Measurements from ENCODE around the gene HNRNPDL. TPM values are rescaled to one million over a fixed set of nuclear protein-coding genes. Genes with fewer than 3 reads are reported as not detected.
"Not testable (repeated sequence)": the region's sequence is repeated elsewhere in the genome, so short reads cannot be mapped to it uniquely, and the experiment has no call there.

The HNRNPDL gene
- total RNA-seq, 1 experiment from 2014 or later = 472 TPM

DNA sequence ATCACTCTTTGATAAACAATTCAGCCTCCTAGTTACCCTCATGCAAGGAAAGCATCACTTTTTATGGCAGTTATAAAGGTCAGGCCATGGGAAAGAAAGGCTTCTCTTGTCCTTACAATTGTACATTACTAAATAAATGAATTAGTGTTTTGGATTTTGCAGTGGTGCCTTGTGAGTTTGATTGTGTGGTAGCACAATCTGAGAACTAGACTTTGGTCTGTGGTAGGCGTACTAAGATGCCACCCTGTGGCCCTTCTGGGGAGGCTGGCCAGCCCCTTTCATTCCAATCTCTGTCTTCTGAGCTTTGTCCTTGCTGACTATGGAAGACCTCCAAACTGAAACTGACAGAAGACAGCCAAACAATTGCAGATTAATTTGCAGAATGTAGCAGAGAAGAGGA lies 41.9 kb downstream of the HNRNPDL start:
- H4K8ac ChIP-seq (replicated peaks; ENCODE audit: insufficient read length, low read depth, low read length) = no peak overlapping the region
- no peaks in the 10 kb centered on the region for H3K9me3 ChIP-seq (ENCODE audit: control insufficient read depth, low read depth, low read length)
- DNase-seq = no peak
- H3K27ac Mint-ChIP-seq = no peak overlapping the region
- H3K27me3 Mint-ChIP-seq (ENCODE audit: low read depth) = no peaks in the 10 kb centered on the region
- H3K79me2 ChIP-seq (ENCODE audit: insufficient read depth, low read length) = no peaks in the 10 kb centered on the region
- TF ChIP-seq, protein P1, sequence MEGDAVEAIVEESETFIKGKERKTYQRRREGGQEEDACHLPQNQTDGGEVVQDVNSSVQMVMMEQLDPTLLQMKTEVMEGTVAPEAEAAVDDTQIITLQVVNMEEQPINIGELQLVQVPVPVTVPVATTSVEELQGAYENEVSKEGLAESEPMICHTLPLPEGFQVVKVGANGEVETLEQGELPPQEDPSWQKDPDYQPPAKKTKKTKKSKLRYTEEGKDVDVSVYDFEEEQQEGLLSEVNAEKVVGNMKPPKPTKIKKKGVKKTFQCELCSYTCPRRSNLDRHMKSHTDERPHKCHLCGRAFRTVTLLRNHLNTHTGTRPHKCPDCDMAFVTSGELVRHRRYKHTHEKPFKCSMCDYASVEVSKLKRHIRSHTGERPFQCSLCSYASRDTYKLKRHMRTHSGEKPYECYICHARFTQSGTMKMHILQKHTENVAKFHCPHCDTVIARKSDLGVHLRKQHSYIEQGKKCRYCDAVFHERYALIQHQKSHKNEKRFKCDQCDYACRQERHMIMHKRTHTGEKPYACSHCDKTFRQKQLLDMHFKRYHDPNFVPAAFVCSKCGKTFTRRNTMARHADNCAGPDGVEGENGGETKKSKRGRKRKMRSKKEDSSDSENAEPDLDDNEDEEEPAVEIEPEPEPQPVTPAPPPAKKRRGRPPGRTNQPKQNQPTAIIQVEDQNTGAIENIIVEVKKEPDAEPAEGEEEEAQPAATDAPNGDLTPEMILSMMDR (conservative IDR thresholded peaks at IDR 0.05) = 0 out of 3 replicates have a peak, but pooled peaks have one; percentile 24
- WGBS (ENCODE audit: extremely low coverage, insufficient read length, low lambda C conversion rate) = no CpG with 5 or more reads among the region's 1 CpG
- no peak overlapping the region for H4K91ac ChIP-seq (ENCODE audit: insufficient read length, low read depth, low read length)
- H3K4me3 Mint-ChIP-seq = no peak overlapping the region
- no peak overlapping the region for H3K56ac ChIP-seq (ENCODE audit: insufficient read length, low read depth, low read length)
- H2BK15ac ChIP-seq (ENCODE audit: low read depth, low read length) = no peak overlapping the region
- H2BK20ac ChIP-seq (ENCODE audit: low read depth, low read length, poor library complexity, severe bottlenecking) = no peak overlapping the region
- no peak overlapping the region for H2BK120ac ChIP-seq (ENCODE audit: low read depth, low read length, poor library complexity, severe bottlenecking)
- H3K4me2 ChIP-seq (ENCODE audit: insufficient read depth, insufficient read length, low read length) = no peak overlapping the region
- no peaks in the 10 kb centered on the region for H3K23me2 ChIP-seq (ENCODE audit: insufficient read length, low read depth, low read length, poor library complexity, severe bottlenecking)
- H3K9ac ChIP-seq (ENCODE audit: extremely low read depth, insufficient read length, low read length) = no peak overlapping the region
- H3K9me3 Mint-ChIP-seq = peaks cover 16 to 21% of the 10 kb centered on the region in 2 experiments
- no peak overlapping the region for H4K5ac ChIP-seq (ENCODE audit: insufficient read length, low read depth, low read length)
- H3K4me1 Mint-ChIP-seq = peaks cover 5 to 8% of the 10 kb centered on the region in 2 experiments
- H3K23ac ChIP-seq (ENCODE audit: insufficient read length, low read depth, low read length) = no peak overlapping the region
- H2AK5ac ChIP-seq (ENCODE audit: insufficient read length, low read length) = no peak overlapping the region
- no peak overlapping the region for H3T11ph ChIP-seq (ENCODE audit: low read length)
- no peak overlapping the region for H3K18ac ChIP-seq (ENCODE audit: insufficient read length, low read depth, low read length)
- H2BK5ac ChIP-seq (ENCODE audit: insufficient read length, low read length) = no peak overlapping the region
- no peaks in the 10 kb centered on the region for H3K27me3 ChIP-seq (ENCODE audit: insufficient read depth, low read length)
- no peak overlapping the region for H2AFZ ChIP-seq (ENCODE audit: low read length)
- H3K4me1 ChIP-seq (ENCODE audit: insufficient read depth, low read length) = 0 out of 2 replicates have a peak, but pooled peaks cover 2% of the 10 kb centered on the region
- no peaks in the 10 kb centered on the region for H3K79me1 ChIP-seq (ENCODE audit: insufficient read depth, low read depth, low read length, poor library complexity, severe bottlenecking)
- no peaks in the 10 kb centered on the region for H4K20me1 ChIP-seq (ENCODE audit: control insufficient read depth, insufficient read depth, insufficient read length)
- H3K36me3 Mint-ChIP-seq (ENCODE audit: insufficient read depth in 1 of 3, low read depth in 3 of 3) = peaks cover 4 to 22% (median 10%) of the 10 kb centered on the region in 3 experiments; a peak in 4 of 7 replicates
- H3K14ac ChIP-seq (ENCODE audit: insufficient read depth, low read length) = no peak overlapping the region
- no peak overlapping the region for H2BK12ac ChIP-seq (ENCODE audit: insufficient read length, low read depth, low read length)
- no peak overlapping the region for H3K4ac ChIP-seq (ENCODE audit: low read depth, low read length)
- H3K27ac ChIP-seq (ENCODE audit: insufficient read length, low read depth, low read length) = no peak overlapping the region

DNA sequence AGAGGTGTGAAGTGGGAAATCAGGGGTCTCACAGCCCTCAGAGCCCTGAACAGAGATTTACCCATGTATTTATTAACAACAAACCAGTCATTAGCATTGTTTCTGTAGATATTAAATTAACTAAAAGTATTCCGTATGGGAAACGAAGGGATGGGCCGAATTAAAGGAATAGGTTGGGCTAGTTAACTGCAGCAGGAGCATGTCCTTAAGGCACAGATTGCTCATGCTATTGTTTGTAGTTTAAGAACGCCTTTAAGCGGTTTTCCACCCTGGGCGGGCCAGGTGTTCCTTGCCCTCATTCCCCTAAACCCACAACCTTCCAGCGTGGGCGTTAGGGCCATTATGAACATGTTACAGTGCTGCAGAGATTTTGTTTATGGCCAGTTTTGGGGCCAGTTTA lies 44.0 kb downstream of the HNRNPDL start:
- H3K4me2 ChIP-seq (ENCODE audit: insufficient read depth, insufficient read length, low read length); H2BK12ac ChIP-seq (ENCODE audit: insufficient read length, low read depth, low read length); H3K9ac ChIP-seq (ENCODE audit: extremely low read depth, insufficient read length, low read length); H3K56ac ChIP-seq (ENCODE audit: insufficient read length, low read depth, low read length); DNase-seq; H3K79me2 ChIP-seq (ENCODE audit: insufficient read depth, low read length); H2BK20ac ChIP-seq (ENCODE audit: low read depth, low read length, poor library complexity, severe bottlenecking); H3K14ac ChIP-seq (ENCODE audit: insufficient read depth, low read length); H3K27me3 ChIP-seq (ENCODE audit: insufficient read depth, low read length); H3K4ac ChIP-seq (ENCODE audit: low read depth, low read length); H2BK120ac ChIP-seq (ENCODE audit: low read depth, low read length, poor library complexity, severe bottlenecking); H2BK15ac ChIP-seq (ENCODE audit: low read depth, low read length); H2BK5ac ChIP-seq (ENCODE audit: insufficient read length, low read length); H3K4me1 ChIP-seq (ENCODE audit: insufficient read depth, low read length); H3K4me3 Mint-ChIP-seq; H3K27ac ChIP-seq (ENCODE audit: insufficient read length, low read depth, low read length); H4K5ac ChIP-seq (ENCODE audit: insufficient read length, low read depth, low read length); H2AK5ac ChIP-seq (ENCODE audit: insufficient read length, low read length); H3K79me1 ChIP-seq (ENCODE audit: insufficient read depth, low read depth, low read length, poor library complexity, severe bottlenecking); H4K20me1 ChIP-seq (ENCODE audit: control insufficient read depth, insufficient read depth, insufficient read length); H3K23ac ChIP-seq (ENCODE audit: insufficient read length, low read depth, low read length); H3K23me2 ChIP-seq (ENCODE audit: insufficient read length, low read depth, low read length, poor library complexity, severe bottlenecking); H3K27me3 Mint-ChIP-seq (ENCODE audit: low read depth); H4K8ac ChIP-seq (replicated peaks; ENCODE audit: insufficient read length, low read depth, low read length); H3T11ph ChIP-seq (ENCODE audit: low read length); H4K91ac ChIP-seq (ENCODE audit: insufficient read length, low read depth, low read length); H2AFZ ChIP-seq (ENCODE audit: low read length); H3K4me1 Mint-ChIP-seq; H3K9me3 ChIP-seq (ENCODE audit: control insufficient read depth, low read depth, low read length); H3K18ac ChIP-seq (ENCODE audit: insufficient read length, low read depth, low read length); H3K27ac Mint-ChIP-seq: not testable (repeated sequence)
- peaks cover 16 to 21% of the 10 kb centered on the region in 2 experiments for H3K9me3 Mint-ChIP-seq
- H3K36me3 Mint-ChIP-seq (ENCODE audit: insufficient read depth in 1 of 3, low read depth in 3 of 3) = peaks cover 4 to 22% (median 10%) of the 10 kb centered on the region in 3 experiments; a peak in 4 of 7 replicates
- WGBS (ENCODE audit: extremely low coverage, insufficient read length, low lambda C conversion rate) = no CpG with 5 or more reads among the region's 8 CpGs
